GOT3 (cell line): ENCODE results near the gene WDR18.

ENCODE experiments used
- DNase-seq: peaks from one replicate; lab custom pipeline; 2025; ENCODE audit warnings: mixed read lengths; lab: John Stamatoyannopoulos, UW

Gene WDR18

GRCh38 chr19:964761-965694 is 19.1 kb upstream of the WDR18 start:
- DNase-seq = no peak

GRCh38 chr19:966485-967088 is 17.6 kb upstream of the WDR18 start:
- DNase-seq = no peak

GRCh38 chr19:970695-971094 is 13.4 kb upstream of the WDR18 start:
- DNase-seq = no peak

- DNase-seq = no peak
These were observed 12.3 kb upstream of the WDR18 start for GRCh38 chr19:971795-972194.

- no peak for DNase-seq
These were observed 11.9 kb upstream of the WDR18 start for GRCh38 chr19:972281-972680.

GRCh38 chr19:973726-974563 is 10.2 kb upstream of the WDR18 start:
- no peak for DNase-seq

GRCh38 chr19:974564-975257 is 9.4 kb upstream of the WDR18 start:
- DNase-seq = no peak

- no peak for DNase-seq
These were observed 7.7 kb upstream of the WDR18 start for GRCh38 chr19:976476-976875.

- DNase-seq = no peak
These were observed 7.1 kb upstream of the WDR18 start for GRCh38 chr19:977058-977464.

- DNase-seq = no peak
These were observed 4.8 kb upstream of the WDR18 start for GRCh38 chr19:979318-979741.

GRCh38 chr19:980133-980998 is 3.8 kb upstream of the WDR18 start:
- no peak for DNase-seq

GRCh38 chr19:982567-983170 is 1.5 kb upstream of the WDR18 start:
- peak; percentile 27 for DNase-seq

- DNase-seq = no peak
These were observed 1.9 kb downstream of the WDR18 start for GRCh38 chr19:986083-986482.

GRCh38 chr19:988081-988480 is 3.9 kb downstream of the WDR18 start:
- no peak for DNase-seq

- no peak for DNase-seq
These were observed 4.4 kb downstream of the WDR18 start for GRCh38 chr19:988510-988909.

GRCh38 chr19:989381-990081 is 5.4 kb downstream of the WDR18 start:
- no peak for DNase-seq

GRCh38 chr19:990119-990571 is 6.0 kb downstream of the WDR18 start:
- DNase-seq = no peak

- no peak for DNase-seq
These were observed 6.6 kb downstream of the WDR18 start for GRCh38 chr19:990746-991145.

- DNase-seq = no peak
These were observed 7.2 kb downstream of the WDR18 start for GRCh38 chr19:991174-991931.
